Sigmoid colon (tissue), 7 donors: ENCODE data around the gene RUFY1. TPM values are rescaled to one million over a fixed set of nuclear protein-coding genes. Genes with fewer than 3 reads are reported as not detected.
"Not testable (repeated sequence)": the region's sequence is repeated elsewhere in the genome, so short reads cannot be mapped to it uniquely, and the experiment has no call there.

Experiments
- DNase-seq: peaks from one replicate; pipeline ENCODE4 v3.0.0-alpha.2; 2019
- H3K27ac ChIP-seq, 4 donors: fragments of 200-600 bp; sonication (generic); one replicate each; pipeline ENCODE4 v1.5.1; 2016 to 2019; ENCODE audit warnings: mild to moderate bottlenecking in 1 of 4
- H3K27me3 ChIP-seq, 3 donors: fragments of 200-600 bp; sonication (generic); one replicate each; pipeline ENCODE4 v1.5.1; 2019; ENCODE audit warnings: mild to moderate bottlenecking in 1 of 3
- H3K36me3 ChIP-seq, 4 donors: fragments of 200-600 bp; sonication (generic); one replicate each; pipeline ENCODE4 v1.5.1; 2016 to 2019
- H3K4me1 ChIP-seq, 4 donors: fragments of 200-600 bp; sonication (generic); one replicate each; pipeline ENCODE4 v1.5.1; 2017 to 2019
- H3K4me3 ChIP-seq, 4 donors: fragments of 200-600 bp; sonication (generic); one replicate each; pipeline ENCODE4 v1.5.1; 2017 to 2019; ENCODE audit warnings: mild to moderate bottlenecking in 2 of 4, moderate library complexity in 1 of 4
- H3K9me3 ChIP-seq, 4 donors: fragments of 200-600 bp in 3 of 4; sonication (generic) in 3 of 4; one replicate each; pipeline versions ENCODE4 v1.5.1 to v1.6.1; 2013 to 2019
- EP300 ChIP-seq, 4 donors: sonication (generic); formaldehyde crosslinking; IDR thresholded peaks; one replicate each; pipeline ENCODE4 v1.6.1; 2017; ENCODE audit warnings: antibody characterized with exemption in 4 of 4
- POLR2A ChIP-seq, 2 donors: fragments of 450-650 bp; IDR thresholded peaks; one replicate each; pipeline ENCODE4 v1.6.1; 2016; ENCODE audit warnings: antibody characterized with exemption in 2 of 2, mild to moderate bottlenecking in 2 of 2, moderate library complexity in 2 of 2
- POLR2AphosphoS5 ChIP-seq, 4 donors: sonication (generic); formaldehyde crosslinking; IDR thresholded peaks; one replicate each; pipeline ENCODE4 v1.6.1; 2017; ENCODE audit warnings: antibody characterized with exemption in 4 of 4
- WGBS, 2 donors: extraction: QIAGEN DNeasy Blood & Tissue Kit; methylation state at CpG; one replicate each; pipeline ENCODE4 v1.1.7; 2013; 5-methylcytosine and 5-hydroxymethylcytosine counted together
- intact Hi-C: fragments of 100-400 bp; cut with DNase I; formaldehyde crosslinking; loops from one replicate; pipeline ENCODE4 v1.15.1; 2023
- polyA plus RNA-seq, 3 donors: library from polyadenylated mRNA; stranded (reverse); fragments of 200-250 nt; gene quantifications; one replicate each; pipeline ENCODE4 v1.2.3, GENCODE V29; 2013
- total RNA-seq, 4 donors: library from RNA; depleted of rRNA; stranded (reverse); fragments of >200 nt; gene quantifications; one replicate each; pipeline ENCODE4 v1.1.0, GENCODE V29; 2016
- TF ChIP-seq, protein P1 (sequence below), 4 experiments: fragments of 450-650 bp in 3 of 4; fragments of 200-600 bp in 1 of 4; IDR thresholded peaks; one replicate each; pipeline ENCODE4 v1.5.1; 2016 to 2019; ENCODE audit warnings: antibody characterized with exemption in 4 of 4, mild to moderate bottlenecking in 3 of 4, moderate library complexity in 2 of 4
- donor health status: healthy with polysubstance abuse.
- donor health status: Bipolar disorder and iron deficiency.
- donor health status: healthy.

The RUFY1 gene
- total and polyA plus RNA-seq, 7 donors, result 28.9 to 79.8 (median 34.2) TPM

DNA sequence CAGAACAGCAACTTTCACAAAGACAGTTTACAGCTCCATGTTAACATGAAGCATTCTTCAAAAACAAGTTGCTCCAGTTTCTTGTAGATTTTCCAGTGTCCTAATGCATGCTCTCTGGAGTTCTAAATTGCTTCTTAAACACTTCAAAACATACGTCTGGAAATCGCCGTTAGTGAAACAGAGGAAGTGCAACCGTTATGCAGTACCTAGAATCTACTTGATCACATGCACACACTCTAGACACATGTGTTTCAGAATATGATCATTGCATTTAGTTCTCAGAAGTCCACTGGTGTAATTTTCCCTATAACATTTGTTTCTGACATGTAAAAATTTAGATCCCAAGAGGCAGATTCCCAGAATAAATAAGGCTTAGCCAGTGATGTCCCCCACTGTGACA is 41.1 kb upstream of the RUFY1 start:
- Histone ChIP-seq H3K27ac (no peak overlapping the region), H3K4me1 (peaks cover 0 to 6% (median 0%) of the 10 kb centered on the region in 4 donors), H3K9me3 (no peaks in the 10 kb centered on the region), H3K4me3 (no peak overlapping the region), H3K36me3 (no peaks in the 10 kb centered on the region), H3K27me3 (no peaks in the 10 kb centered on the region)
- 10 to 24% methylated on average over 4 of the region's 4 CpGs for WGBS, 2 donors
- no peak for DNase-seq
- no peak for TF ChIP-seq POLR2AphosphoS5 (IDR thresholded peaks at IDR 0.05)
- TF ChIP-seq, protein P1, sequence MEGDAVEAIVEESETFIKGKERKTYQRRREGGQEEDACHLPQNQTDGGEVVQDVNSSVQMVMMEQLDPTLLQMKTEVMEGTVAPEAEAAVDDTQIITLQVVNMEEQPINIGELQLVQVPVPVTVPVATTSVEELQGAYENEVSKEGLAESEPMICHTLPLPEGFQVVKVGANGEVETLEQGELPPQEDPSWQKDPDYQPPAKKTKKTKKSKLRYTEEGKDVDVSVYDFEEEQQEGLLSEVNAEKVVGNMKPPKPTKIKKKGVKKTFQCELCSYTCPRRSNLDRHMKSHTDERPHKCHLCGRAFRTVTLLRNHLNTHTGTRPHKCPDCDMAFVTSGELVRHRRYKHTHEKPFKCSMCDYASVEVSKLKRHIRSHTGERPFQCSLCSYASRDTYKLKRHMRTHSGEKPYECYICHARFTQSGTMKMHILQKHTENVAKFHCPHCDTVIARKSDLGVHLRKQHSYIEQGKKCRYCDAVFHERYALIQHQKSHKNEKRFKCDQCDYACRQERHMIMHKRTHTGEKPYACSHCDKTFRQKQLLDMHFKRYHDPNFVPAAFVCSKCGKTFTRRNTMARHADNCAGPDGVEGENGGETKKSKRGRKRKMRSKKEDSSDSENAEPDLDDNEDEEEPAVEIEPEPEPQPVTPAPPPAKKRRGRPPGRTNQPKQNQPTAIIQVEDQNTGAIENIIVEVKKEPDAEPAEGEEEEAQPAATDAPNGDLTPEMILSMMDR (IDR thresholded peaks at IDR 0.05), result no peak
- TF ChIP-seq POLR2A (IDR thresholded peaks at IDR 0.05), result no peak
- no peak for TF ChIP-seq EP300 (IDR thresholded peaks at IDR 0.05)
- intact Hi-C loops, result no loop called here

DNA sequence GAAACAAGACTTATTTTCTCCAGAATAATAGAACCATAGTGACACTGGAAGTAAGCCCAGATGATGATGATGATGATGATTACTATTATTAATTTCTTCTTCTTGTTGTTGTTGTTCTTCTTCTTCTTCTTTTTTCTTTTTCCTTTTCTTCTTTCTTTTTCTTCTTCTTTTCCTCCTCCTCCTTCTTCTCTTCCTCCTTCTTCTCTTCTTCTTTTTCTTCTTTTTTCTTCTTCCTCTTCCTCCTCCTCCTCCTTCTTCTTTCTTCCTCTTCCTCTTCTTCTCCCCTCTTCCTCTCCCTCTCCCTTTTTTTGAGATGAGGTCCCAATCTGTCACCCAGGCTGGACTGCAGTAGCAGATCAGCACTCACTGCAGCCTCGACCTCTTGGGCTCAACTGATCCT is 40.5 kb upstream of the RUFY1 start:
- no peak for DNase-seq
- 36 to 84% methylated on average over 1 of the region's 1 CpG for WGBS, 2 donors
- Histone ChIP-seq H3K27ac (no peak overlapping the region), H3K4me1 (peaks cover 0 to under 1% (median 0%) of the 10 kb centered on the region in 4 donors), H3K9me3 (no peaks in the 10 kb centered on the region), H3K36me3 (no peaks in the 10 kb centered on the region), H3K27me3 (no peaks in the 10 kb centered on the region), H3K4me3 (no peak overlapping the region)
- TF ChIP-seq POLR2A (IDR thresholded peaks at IDR 0.05), result no peak
- TF ChIP-seq POLR2AphosphoS5 (IDR thresholded peaks at IDR 0.05), result no peak
- TF ChIP-seq EP300 (IDR thresholded peaks at IDR 0.05), result no peak
- TF ChIP-seq, protein P1 (IDR thresholded peaks at IDR 0.05), result no peak
- intact Hi-C loops, result no loop called here

DNA sequence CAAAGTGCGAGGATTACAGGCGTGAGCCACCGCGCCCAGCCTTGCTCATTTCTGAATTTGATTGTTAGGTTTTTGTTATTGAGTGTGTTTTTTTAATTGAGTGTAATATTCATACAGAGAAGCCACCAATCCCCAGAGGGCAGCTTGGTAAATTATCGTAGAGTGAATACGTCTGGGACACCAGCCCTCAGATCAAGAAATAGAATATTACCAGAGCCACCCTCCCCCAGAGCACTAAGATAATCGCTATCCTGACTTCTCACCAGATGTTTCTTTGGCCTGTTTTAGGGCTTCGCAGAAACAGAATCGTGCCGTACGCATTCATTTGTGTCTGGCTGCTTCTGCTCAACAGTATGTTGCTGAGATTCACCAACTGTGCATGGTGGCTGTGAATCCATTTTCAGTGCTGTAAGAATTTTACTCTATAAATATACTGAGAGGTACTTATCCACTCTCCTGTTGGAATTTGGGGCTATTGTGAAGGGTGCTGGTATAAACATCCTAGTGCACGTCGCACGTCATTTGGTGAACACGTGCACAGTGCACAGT is 37.8 kb upstream of the RUFY1 start:
- 90 to 93% methylated on average over 15 of the region's 15 CpGs for WGBS, 2 donors
- H3K36me3 ChIP-seq, result no peaks in the 10 kb centered on the region
- no peak overlapping the region for H3K4me3 ChIP-seq
- H3K9me3 ChIP-seq, result no peaks in the 10 kb centered on the region
- H3K27ac ChIP-seq, result no peak overlapping the region
- H3K27me3 ChIP-seq, result peaks cover 0 to 5% (median 0%) of the 10 kb centered on the region in 3 donors
- TF ChIP-seq, protein P1 (IDR thresholded peaks at IDR 0.05), result no peak
- no peak for TF ChIP-seq EP300 (IDR thresholded peaks at IDR 0.05)
- TF ChIP-seq POLR2AphosphoS5 (IDR thresholded peaks at IDR 0.05), result no peak
- no peak for TF ChIP-seq POLR2A (IDR thresholded peaks at IDR 0.05)
- no peaks in the 10 kb centered on the region for H3K4me1 ChIP-seq
- DNase-seq, result no peak
- intact Hi-C loops, result no loop called here

DNA sequence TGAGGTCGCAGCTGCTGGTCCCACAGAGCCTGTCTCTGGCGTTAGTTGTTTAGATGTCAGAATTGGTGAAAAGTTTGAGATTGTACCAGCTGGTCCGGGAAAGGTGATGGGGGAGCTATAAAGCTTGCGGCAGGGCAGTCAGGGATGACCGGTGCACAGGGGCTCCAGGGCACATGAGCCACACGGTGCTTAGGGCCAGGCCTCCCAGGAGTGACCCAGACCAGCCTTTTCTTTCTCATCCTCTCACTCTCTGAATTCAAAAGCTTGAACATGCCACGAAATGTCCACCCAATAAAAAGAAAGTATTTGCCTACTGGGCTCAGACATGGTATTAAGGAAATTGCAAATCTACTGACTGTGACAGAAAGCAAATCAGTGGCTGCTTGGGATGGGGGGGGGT is 34.9 kb upstream of the RUFY1 start:
- H3K4me3 ChIP-seq, H3K36me3 ChIP-seq, H3K4me1 ChIP-seq, H3K9me3 ChIP-seq, intact Hi-C loops, H3K27me3 ChIP-seq, DNase-seq, H3K27ac ChIP-seq: not testable (repeated sequence)
- 63 to 73% methylated on average over 7 of the region's 7 CpGs for WGBS, 2 donors

DNA sequence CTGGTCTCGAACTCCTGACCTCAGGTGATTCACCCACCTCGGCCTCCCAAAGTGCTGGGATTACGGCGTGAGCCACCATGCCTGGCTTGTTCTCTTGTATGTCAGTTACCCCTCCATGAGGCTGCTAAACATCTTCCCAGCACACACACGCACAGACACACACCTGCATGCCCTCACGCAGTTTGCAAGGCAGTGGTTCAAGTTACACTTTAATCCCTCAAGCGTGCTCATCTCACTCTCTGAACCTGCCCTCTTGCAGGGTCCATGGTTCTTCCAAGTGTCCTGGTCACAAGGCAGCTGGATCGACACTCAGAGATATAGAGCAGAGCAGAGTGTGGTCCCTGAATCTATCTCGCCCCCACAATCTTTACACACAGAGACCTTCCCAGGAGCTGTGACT is 34.1 kb upstream of the RUFY1 start:
- no peaks in the 10 kb centered on the region for H3K9me3 ChIP-seq

DNA sequence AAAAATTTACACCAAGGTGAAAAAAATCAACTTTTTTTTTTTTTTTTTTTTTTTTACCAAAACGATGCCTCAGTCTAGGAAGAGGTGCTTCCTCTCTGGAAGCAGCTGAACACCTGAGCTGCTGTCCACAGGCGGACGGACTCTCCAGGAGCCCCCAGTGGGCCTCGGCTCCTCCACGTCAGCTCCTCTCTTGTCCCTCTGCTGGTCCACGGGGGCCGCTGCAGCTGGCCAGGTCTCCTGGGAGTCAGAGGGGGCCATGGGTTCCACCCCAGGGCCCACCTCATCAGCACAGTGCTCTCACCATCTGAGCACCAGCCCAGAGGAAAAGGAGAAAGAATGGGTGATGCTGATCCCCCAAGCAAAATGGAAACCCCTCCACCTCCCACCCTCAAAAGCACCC is 32.6 kb upstream of the RUFY1 start:
- intact Hi-C loops, H3K27ac ChIP-seq, H3K9me3 ChIP-seq, H3K4me3 ChIP-seq, H3K36me3 ChIP-seq, H3K4me1 ChIP-seq, H3K27me3 ChIP-seq, DNase-seq: not testable (repeated sequence)
- WGBS, 2 donors, result 73 to 83% methylated on average over 3 to 5 of the region's 7 CpGs

More for the DNA sequence above, 34.1 kb upstream of the RUFY1 start:
- no peak for TF ChIP-seq POLR2AphosphoS5 (IDR thresholded peaks at IDR 0.05)
- TF ChIP-seq POLR2A (IDR thresholded peaks at IDR 0.05), result no peak
- TF ChIP-seq, protein P1 (IDR thresholded peaks at IDR 0.05), result no peak
- no peak for TF ChIP-seq EP300 (IDR thresholded peaks at IDR 0.05)
- Histone ChIP-seq H3K36me3 (no peaks in the 10 kb centered on the region), H3K27ac (no peak overlapping the region), H3K4me1 (no peaks in the 10 kb centered on the region), H3K27me3 (peaks cover 0 to 5% (median 0%) of the 10 kb centered on the region in 3 donors), H3K4me3 (no peak overlapping the region)
- no peak for DNase-seq
- WGBS, 2 donors, result 80 to 83% methylated on average over 9 of the region's 9 CpGs
- intact Hi-C loops, result no loop called here

DNA sequence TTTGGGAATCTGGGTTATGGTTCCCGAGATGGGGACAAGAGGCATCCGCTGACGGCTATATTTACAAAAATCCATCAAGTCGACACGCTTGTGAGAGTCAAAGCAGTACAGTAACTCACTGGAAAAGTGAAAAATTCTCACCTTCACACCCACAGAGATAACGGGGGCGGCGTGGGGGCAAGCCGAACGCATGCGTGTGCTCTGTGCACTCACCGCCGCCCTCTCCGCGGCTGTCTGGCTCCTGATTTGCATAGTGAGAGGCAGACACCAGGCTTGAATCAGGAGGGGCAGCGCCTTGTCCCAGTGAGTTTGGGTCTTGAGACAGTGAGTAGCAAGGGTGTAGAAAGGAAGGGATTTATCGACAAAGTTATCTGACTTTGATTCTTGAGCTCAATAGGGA is 32.0 kb upstream of the RUFY1 start:
- intact Hi-C loops, H3K27ac ChIP-seq, H3K27me3 ChIP-seq, H3K4me1 ChIP-seq, H3K4me3 ChIP-seq, DNase-seq, H3K36me3 ChIP-seq, H3K9me3 ChIP-seq: not testable (repeated sequence)
- WGBS, 2 donors, result 62 to 66% methylated on average over 14 of the region's 17 CpGs

DNA sequence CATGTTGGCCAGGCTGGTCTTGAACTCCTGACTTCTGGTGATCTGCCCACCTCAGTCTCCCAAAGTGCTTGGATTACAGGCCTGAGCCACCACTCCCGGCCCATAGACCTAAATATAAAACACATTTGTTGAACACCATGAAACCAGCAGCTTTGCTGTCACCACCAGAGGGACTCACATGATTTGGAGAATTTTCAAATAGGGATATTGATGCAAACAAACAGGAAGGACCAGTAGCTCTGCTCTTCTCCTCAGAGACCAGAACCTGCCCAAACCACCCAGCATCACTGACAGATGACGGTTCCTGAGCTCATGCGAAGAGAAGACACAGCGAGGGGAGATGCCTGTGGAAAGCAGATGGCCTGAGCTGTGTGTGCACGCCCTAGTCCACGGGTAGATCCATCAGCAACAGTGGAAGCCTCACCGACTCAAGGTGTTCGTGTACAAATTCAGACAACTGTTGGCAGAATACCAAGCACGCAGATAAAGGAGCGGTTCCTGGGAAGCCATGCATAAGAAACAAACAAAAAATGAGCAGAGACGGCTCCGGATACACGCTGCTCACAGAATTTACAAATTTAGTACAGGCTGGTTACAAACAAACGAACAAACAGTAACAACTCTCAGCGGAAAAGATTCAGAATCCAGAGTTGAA is 30.8 kb upstream of the RUFY1 start:
- DNase-seq, H3K27me3 ChIP-seq, H3K36me3 ChIP-seq, intact Hi-C loops, H3K4me1 ChIP-seq, H3K4me3 ChIP-seq, H3K9me3 ChIP-seq, H3K27ac ChIP-seq: not testable (repeated sequence)
- 66 to 87% methylated on average over 14 of the region's 15 CpGs for WGBS, 2 donors
